CD4-positive, alpha-beta T cell treated with Interleukin-21 for 1 hour (primary cell): ENCODE data around the gene KLK12.
"Not testable (repeated sequence)": the region's sequence is repeated elsewhere in the genome, so short reads cannot be mapped to it uniquely, and the experiment has no call there.

Source experiments
- DNase-seq: peaks from one replicate; pipeline ENCODE4 v3.0.0-alpha.2; 2020

Gene KLK12

DNA sequence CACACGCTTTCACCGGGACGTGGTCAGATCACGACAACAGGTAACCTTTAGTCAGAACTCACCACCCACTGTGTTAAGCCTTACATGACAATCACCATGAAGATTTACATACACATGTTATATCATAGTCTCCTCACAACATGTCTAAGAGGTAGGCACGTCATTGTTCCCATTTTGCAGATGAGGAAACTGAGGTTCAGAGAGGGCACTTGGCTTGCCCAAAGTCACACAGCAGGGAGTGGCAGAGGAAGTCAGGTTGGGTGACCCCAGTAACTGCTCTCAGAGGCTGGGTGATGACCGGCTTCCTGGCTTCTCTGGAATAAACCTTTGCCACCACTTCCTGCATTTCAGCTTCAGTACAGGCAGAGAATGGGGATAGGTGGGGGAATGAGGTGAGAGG lies 20.6 kb downstream of the KLK12 start:
- DNase-seq: no peak

DNA sequence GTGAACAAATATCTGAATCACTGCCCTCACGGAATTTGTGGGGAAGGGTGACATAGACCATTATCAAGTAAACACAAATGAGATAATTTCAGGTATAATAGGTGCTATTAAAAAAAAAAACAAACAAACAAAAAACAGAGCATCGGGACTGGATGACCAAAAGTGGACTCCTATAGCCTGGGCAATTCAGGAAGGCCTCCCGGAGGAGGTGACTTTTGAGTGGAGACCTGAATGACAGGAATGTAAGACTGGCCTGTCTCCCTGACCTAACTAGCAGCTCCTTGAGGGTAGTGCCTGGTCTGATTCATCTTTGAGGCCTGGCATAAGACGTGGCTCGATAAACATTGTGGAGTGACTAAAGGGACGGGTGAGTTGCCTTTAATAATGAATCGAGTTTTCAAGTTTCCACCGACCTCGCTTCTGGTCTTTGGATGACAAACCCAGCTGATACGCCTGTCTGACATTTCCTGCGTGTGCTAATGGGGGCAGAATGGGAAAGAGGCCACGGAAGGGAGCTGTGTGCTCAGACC lies 22.1 kb downstream of the KLK12 start:
- no peak for DNase-seq

DNA sequence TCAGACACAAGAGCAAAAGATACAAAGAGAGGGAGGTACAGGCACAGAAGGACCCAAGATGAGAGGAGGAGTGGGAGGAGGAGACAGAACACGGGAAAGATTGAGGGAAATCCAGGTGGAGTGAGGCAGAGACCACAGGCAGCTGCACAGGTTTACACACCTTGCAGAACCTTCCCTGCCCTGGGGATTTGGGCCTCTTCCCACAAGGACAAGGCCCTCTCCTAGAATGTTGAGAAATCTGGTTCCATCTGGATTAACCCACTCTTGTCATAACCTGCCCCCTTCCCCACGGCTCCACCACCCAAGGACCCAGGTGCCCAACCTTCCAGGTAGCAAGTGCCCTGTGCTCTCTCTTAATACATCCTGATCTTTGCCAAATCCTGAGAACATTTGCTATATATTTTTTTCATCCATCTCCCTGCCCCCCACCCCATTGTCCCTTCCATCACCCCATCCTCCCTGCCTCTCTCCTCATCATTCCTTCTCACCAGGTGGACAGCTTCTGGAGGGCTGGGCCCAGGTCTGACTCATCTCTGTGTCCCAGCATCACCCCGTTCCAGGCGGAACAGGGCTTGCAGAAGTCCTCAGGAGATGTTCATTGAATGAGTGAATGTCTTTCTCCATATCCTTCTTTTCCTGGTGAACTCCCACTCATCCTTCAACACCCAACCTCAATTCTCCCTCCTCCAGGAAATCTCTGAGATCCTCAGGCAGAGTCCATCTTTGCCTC lies 24.6 kb downstream of the KLK12 start:
- DNase-seq: no peak

DNA sequence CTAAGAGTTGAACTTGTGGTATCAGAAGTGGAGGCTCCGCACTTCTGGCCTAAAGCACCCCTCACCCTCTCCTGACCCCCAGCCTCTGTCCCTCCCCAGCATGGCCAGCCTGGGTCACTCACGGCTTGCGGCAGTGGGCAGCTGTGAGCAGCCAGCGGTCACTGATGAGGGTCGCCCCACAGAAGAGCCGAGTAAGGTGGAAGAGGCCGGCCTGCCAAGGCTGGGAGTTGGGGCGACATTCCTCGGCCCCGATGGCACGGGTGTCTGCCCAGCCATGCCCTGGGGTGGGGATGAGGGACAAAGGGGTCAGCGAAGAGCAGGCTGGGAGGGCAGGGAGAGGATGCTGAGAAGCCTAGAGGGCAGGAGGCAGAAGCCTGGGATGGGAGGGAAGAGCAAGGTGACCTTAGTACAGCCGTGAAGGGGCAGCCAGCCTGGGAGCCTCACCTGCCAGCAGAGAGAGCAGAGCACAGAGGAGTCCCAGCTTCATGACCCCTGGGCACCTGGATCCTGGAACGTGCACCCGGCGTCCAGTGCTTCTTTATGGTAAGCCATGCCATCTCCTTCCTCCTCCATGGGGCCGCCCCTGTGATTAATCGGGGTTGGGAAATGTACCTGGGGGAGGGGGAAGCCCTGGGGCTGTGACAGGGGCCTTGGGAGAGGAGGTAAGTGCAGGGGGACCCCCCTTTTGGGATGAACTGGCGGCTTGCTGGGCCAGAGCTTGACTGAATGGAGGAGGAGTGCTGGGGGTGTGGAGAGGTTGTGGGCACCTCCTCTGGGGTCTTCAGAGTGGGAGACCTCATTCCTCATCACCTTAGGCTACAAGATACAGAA lies 25.5 kb downstream of the KLK12 start:
- no peak for DNase-seq

DNA sequence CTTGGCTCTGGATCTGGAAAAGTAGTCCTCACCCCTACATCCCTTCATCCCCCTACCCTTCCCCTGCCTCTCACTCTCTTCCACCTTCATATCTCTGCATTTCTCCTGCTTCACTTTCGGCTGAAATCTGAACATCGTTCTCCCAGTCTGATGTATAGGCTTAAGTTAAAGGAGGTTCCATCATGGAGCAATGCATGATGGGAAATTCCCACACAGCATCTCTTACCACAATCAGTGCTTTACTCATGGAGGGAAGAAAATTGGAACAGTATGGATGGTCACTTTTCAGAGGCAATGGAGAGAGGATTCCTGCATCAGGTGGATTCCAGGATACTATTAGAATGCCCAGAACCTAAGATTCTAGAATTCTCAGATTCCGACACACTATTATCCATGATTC lies 27.3 kb downstream of the KLK12 start:
- no peak for DNase-seq

DNA sequence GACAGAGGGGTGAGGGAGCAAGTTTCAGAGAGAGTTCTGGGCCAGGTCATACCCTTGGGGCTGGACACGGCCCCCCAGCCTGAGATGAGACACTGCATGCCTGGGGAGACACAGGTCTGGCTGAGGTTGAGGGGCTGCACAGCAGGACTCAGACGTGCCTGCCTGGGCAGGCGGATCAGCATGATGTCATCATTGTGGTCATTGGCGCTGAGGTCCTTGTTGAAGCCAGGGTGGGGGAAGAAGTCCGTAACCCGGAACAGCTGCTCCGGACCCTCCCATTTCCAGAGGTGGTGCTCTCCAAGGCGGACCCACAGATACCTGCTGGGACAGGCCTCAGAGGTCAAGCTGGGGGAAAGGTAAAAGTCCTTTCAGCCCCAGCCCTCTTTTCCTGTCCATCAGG lies 28.4 kb downstream of the KLK12 start:
- DNase-seq: no peak

DNA sequence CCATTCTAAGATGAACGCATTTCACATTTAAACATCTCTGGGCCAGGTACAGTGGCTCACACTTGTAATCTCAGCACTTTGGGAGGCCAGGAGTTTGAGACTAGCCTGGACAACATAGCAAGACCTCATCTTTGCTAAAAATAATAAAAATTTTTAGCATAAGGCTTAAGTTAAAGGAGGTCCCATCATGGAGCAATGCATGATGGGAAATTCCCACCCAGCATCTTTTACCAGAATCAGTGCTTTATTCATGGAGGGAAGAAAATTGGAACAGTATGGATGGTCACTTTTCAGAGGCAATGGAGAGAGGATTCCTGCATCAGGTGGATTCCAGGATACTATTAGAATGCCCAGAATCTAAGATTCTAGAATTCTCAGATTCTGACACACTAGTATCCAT lies 29.6 kb downstream of the KLK12 start:
- DNase-seq: no peak

DNA sequence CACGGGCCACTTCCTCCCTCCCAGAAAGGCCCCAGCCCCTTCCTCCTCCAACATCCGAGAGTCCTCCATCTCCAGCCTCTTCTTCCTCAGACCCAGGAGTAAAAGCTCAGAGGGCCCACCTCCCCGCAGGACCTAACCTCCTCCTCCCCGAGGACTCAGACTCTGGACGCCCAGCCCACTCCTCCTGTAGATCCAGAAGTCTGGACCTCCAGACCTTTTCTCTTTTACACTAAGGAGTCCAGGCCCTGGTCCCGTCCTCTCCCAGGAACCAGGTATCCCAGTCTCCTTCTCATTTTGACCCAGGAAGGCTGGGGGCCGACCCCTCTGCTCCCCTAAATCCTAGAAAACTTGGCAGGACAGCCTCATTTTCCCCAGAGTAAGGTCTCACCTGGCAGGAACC lies 31.5 kb downstream of the KLK12 start:
- no peak for DNase-seq

DNA sequence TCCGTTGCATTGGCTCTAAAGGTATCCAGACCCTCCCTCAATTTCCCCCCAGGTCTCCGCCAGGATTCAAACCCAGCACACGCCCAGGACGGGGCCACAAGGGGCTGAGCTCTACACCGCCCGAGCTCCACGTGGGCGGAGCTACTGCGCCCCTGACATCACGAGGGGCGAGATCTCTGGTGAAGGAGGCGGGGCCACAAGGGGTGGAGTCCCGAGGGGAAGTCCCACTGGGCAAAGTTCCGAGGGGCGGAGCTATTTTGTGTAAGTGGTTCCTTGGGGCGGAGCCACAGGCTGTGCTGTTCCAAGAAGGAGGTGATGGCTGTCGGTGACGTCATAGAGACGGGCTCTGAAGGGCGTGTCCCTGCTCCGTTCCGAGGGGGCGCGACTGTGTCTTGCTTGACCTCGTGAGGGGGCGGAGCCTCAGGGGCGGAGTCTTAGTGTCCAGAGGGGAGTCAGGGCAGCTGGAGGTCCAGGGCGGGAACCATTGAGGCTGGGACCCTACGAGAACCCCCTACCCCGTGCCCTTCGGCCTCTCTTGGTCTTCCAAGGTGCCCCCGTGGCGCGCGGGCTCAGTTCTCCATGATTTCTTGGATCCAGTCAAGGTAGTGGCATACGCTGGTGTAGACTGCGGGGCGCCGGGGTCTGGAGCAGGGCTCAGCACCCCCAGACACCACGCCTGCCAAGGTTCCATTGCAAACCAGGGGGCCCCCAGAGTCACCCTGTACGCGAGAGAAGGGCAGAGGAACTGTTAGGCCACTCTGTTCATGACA lies 32.1 kb downstream of the KLK12 start:
- DNase-seq: no peak

DNA sequence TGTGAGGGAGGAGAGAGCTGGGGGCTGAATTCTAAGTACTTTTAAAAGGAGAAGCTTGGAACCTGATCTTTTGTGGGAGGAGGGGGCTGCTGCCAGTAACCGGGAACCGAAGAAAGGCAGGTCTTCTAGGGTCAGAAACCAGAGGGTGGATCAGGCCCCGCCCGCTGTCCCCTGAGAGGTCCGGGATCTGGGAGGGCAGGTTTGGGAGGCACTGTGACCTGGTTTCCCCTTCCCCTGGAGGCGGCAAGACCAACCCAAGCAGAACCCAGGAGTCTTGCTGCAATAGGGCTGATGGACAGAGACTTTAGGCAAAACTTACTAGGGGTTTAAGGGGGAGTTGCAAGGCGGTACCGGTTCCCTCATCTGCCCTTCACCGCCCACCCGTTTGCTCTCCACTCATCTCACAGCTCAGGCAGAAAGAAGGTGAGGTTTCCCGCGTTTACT lies 32.7 kb downstream of the KLK12 start:
- no peak for DNase-seq

DNA sequence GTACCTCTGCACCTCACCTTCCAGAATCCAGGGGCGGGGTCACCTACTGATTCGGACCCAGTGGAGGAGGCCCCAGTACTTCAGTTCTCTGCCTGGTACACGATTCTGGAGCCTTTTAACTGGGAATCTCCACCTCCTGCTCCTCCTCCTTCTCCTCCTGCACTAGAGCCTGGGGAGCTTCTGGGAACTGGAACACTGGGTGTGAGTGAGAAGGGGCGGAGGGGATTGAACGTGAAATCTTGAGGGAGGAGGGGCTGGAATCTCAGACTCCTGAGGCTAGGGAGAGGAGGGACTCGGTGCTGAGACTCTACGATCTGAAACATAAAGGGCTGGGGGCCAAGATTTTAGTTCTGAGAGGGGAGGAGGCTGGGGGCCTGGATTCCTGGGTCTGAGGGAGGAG lies 33.3 kb downstream of the KLK12 start, which contains the start of gene KLK8:
Gene KLK8, minus strand, starts transcription at position 90 of the 400 bp plus-strand sequence. CDS start 437 bp downstream, outside the sequence.
- DNase-seq: no peak

DNA sequence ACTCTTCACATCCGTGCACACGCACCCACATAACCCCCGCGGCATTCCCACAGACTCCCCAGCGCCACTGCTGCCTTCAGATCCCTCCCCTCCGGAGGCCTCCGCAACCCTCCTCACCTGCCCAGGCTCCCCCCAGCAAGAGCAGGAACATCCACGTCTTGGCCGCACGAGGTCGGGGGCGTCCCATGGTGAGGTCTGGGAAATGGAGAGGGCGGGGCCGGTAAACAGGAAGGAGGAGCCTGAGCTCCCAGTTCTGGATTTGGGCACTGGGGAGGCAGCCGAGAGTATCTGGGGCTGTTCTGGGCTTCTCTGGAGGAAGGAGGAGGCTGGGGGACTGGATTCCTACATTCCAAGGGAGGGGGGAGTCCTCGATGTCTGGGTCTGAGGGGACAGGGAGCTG lies 33.8 kb downstream of the KLK12 start:
- DNase-seq: no peak

DNA sequence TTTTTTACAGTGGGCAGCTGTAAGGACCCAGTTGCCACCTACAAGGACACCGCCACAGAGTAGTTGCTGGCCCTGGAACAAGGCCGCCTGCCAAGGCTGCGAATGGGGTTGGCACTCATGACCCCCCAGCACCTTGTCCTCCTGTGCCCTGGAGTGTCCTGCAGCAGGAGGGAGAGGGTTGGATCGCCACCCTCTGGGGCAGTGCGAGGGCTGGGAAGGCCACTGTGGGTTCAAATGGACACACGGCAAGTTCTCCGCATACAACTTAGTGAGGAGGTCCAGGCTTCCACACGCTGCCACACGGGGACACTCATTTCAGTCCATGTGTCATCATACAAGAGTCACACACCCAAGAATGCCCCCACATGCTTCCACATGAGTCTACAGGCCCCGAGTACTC lies 34.4 kb downstream of the KLK12 start:
- no peak for DNase-seq

DNA sequence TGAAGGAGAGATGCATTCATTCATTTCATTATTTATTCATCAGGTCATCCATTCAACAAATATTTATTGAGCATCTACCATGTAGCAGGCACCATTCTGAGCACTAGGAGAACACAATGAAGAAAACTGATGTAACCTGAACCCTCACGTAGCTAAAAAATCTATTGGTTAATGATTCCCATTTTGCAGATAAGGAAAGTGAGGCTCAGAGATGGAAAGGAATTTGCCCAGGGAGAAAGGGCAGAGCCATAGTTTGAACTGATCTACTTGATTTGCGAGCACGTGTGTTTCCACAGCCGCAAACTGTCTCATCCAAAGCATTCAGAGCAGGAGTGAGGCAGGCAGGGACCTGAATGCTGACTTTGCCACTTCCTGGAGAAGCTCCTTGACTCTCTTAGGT lies 36.1 kb downstream of the KLK12 start:
- no peak for DNase-seq

DNA sequence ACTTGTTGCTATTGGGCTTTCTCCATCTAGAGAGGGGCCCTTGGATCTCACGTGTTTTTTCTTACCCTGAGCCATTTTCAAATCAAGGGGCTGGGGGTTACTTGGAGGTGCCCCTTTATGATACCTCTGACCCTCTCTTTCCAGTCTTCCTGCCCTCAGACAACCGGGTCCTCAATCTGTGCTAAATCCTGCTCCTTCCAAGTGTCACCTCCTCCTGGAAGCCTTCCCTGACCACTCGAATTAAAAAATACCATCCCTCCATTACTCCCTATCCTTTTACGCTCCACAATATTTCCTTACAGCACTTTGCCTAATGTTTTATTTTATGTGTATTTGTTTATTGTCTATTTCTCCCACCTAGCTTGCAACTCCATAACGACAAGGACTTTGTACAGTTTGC lies 36.7 kb downstream of the KLK12 start:
- no peak for DNase-seq

DNA sequence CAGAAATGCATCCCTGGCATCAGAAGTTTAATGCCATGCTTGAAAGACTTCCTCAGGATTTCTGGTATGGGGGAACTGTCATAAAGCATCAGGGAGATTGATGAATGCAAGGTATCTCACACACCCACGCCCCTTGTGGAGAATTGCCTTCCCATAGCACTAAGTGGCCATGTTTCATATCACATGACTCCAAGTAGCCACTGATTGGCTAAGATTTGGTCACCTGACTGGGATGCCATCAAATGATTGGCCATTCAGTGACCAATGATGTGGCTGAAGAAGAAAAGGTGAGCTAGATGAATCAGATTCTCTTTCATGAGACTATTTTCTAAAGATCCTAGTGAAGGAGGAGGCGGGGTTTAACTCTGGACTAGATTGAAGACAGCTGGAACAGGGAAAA lies 40.7 kb downstream of the KLK12 start:
- DNase-seq: no peak

DNA sequence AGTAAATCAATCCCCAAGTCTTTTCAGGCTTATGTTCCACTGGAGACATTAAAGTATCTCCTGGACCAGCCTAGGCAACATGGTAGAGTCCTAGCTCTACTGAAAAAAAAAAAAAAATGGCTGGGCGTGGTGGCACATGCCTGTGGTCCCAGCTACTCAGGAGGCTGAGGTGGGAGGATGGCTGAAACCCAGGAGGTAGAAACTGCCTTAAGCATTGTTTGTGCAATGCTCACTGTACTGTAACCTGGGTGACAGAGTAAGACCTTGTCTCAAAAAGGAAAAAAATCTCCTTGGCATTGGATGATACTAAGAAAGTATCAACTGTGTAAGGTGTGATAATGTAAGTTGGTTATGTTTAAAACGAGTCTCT lies 42.2 kb downstream of the KLK12 start:
- DNase-seq: no peak

DNA sequence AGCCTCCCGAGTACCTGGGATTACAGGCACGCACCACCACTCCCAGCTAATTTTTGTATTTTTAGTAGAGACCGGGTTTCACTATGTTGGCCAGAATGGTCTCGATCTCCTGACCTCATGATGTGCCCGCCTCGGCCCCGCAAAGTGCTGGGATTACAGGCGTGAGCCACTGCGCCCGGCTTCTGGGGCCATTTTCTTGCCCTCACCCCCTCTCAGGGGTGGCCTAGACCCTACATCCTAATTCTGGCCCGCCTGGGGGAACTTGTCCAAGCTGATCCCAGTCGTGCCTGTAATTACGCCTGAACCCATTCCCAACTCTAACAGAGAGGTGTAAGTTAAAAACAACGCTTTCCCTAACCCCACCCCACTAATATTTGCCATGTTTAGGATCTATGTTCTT lies 50.4 kb downstream of the KLK12 start:
- DNase-seq: not testable (repeated sequence)

DNA sequence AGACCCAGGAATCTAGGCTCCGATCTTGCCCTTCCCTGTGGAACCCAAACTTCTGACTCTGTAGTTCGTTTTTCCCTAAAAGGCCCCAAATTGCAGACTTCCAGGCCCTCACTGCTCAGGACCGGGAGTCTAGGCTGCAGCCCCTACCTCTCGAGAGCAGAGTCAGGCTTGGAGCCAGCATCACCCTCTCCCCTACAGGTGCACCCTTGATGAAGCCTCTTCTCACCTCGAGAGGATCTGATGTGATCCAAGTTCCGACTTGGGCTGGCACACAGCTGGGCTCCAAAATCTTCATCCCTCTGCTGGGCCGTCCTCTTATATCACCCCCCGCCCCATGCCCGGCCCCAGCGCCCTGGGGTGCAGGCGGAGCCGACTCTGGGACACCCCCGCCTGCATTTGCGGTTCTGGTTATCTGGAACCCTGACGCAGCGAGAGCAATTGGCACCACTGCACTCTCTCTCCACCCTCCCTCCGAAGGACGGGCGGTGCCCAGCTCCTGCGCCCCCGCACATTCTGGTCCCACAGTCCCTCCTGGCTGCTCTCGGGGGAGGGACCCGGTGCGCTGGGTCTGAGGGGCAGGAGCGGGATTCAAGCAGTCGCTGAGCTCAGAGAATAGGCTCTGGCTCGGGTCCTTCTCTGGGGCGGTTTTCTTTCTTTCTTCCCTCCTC lies 51.0 kb downstream of the KLK12 start, which contains the start of gene KLK7:
Gene KLK7, minus strand, starts transcription at position 293 of the 668 bp plus-strand sequence. CDS start 1,518 bp downstream, outside the sequence.
- no peak for DNase-seq

DNA sequence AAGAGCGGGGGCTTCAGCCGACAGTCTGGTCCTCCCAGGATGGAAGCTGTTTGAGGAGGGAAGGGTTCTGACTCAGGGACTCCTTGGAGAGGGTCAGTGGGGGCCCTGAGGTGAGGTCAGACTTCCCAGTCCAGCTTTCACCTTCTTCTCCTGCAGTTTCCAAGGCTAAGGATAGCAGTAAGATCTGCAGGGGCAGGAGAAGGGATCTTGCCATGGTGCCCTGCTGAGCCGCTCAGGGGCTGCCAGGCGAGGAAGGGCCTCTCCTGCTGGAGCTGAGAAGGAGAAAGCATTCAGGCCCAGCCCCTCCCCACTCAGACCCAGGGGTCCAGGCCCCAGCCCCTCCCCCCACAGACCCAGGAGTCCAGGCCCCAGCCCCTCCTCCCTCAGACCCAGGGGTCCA lies 52.6 kb downstream of the KLK12 start:
- DNase-seq: no peak

DNA sequence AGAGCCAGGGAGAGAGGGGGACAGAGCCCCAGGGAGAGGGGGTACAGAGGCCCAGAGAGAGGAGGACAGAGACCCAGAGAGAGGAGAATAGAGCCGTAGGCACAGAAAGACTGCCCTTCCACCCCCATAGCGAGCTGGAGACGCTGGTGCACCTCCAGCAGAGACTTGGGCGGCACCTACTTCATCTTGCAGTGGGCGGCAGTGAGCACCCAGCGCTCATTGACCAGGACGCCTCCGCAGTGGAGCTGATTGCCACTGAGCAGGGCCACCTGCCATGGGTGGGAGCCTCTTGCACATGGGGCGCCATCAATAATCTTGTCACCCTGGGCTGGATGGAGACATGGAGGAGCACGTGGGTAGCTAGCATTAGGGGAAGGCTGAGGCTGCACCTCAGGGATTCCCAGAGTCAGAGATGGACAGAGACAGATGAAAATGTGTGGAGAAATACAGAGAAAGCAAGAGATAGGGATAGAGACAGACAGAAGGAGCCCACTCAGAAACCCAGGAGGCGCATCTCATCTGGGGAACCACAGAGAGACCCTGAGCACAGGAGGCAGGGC lies 53.1 kb downstream of the KLK12 start:
- DNase-seq: no peak

DNA sequence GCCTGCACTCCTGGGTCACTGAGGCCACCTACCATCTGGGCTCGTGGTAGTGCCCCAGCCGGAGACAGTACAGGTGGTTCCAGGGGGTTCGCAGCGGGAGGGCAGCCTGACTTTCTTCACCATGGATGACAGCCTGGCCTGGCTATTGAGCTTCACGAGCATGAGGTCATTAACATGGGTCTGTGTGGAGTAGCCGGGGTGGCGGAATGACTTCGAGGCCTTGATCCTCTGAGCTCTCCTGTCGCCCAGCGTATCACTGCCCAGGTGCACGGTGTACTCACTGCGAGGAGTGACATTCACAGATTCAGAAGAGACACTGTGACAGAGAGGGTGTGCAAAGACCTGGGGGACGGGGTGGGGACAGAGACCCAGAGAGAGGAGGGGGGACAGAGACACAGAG lies 54.6 kb downstream of the KLK12 start:
- no peak for DNase-seq
